ENCODE measurements around the gene GABBR2.

Gene GABBR2

GRCh38 chr9:98247831-98248657 lies 460.7 kb downstream of the GABBR2 start:
- no peak overlapping the region for H3K4me3 ChIP-seq (replicated peaks; ENCODE audit: low read depth, low read length)
- no peak for DNase-seq (ENCODE audit: low read depth)
- TF ChIP-seq, protein P1, sequence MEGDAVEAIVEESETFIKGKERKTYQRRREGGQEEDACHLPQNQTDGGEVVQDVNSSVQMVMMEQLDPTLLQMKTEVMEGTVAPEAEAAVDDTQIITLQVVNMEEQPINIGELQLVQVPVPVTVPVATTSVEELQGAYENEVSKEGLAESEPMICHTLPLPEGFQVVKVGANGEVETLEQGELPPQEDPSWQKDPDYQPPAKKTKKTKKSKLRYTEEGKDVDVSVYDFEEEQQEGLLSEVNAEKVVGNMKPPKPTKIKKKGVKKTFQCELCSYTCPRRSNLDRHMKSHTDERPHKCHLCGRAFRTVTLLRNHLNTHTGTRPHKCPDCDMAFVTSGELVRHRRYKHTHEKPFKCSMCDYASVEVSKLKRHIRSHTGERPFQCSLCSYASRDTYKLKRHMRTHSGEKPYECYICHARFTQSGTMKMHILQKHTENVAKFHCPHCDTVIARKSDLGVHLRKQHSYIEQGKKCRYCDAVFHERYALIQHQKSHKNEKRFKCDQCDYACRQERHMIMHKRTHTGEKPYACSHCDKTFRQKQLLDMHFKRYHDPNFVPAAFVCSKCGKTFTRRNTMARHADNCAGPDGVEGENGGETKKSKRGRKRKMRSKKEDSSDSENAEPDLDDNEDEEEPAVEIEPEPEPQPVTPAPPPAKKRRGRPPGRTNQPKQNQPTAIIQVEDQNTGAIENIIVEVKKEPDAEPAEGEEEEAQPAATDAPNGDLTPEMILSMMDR (IDR thresholded peaks at IDR 0.05; ENCODE audit: low read length, missing control alignments): no peak

DNA sequence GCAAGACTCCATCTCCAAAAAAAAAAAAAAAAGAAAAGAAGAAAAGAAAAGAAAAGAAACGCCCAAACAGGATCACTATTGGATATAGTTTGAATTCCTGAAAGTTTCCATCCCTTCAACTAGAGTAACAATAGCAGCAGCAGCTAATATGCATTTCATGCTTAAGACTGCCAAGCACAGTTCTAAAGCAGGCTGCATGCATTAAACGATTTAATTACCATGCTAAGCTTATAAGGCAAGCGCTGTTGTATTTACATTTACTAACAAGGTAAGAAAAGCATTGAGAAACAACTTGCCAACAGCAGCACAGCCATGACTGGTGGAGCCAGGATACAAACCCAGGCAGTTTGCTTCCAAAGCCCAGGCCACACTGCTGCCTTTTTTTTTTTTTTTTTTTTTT lies 466.3 kb downstream of the GABBR2 start:
- DNase-seq (ENCODE audit: low read depth): no peak
- TF ChIP-seq, protein P1 (IDR thresholded peaks at IDR 0.05; ENCODE audit: low read length, missing control alignments): no peak
- no peak overlapping the region for H3K4me3 ChIP-seq (replicated peaks; ENCODE audit: low read depth, low read length)

DNA sequence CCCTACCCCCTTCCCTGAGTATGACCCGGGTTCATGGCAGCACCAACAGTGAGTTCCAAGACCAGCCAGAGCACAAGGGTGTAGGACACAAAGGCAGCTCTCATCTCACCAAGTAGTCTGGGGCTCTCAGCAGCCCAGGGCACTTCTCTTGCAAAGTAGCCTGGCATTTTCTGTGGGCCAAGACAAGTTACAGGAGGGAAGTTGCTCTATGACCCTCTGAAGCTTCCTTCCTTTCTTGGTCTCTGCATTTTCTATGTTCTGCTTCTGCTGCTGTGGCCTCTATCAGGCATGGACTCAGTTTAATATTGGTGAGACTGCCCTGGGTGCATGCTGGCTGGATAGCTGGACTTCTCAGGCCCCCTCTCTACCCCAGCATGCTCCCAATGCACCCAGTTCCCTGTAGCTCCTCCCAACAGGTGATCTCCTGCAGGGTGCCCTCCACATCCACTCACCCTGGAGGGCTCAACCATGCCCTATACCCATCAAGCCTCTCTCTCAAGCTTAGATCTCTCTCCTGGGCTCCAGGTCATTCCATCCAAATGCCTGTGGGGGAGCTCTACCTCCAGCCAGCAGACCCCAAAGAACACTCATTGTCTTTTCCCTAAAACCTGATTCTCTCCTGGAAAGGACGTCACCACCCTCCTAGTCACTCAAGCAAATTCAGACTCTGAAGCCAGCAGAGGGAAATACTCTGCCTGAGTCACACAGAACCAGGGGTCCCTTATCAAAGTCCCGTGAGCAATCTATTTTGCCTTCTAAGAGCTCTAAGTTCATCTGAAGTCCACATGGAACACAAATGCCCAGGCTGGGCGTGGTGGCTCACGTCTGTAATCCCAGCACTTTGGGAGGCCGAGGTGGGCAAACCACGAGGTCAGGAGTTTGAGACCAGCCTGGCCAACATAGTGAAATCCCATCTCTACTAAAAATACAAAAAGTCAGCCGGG lies 467.1 kb downstream of the GABBR2 start:
- no peak for DNase-seq (ENCODE audit: low read depth)
- H3K4me3 ChIP-seq (replicated peaks; ENCODE audit: low read depth, low read length): no peak overlapping the region
- TF ChIP-seq, protein P1 (IDR thresholded peaks at IDR 0.05; ENCODE audit: low read length, missing control alignments): peak; percentile 17

GRCh38 chr9:98240475-98240874 lies 468.3 kb downstream of the GABBR2 start:
- TF ChIP-seq, protein P1 (IDR thresholded peaks at IDR 0.05; ENCODE audit: low read length, missing control alignments): no peak
- no peak for DNase-seq (ENCODE audit: low read depth)
- no peak overlapping the region for H3K4me3 ChIP-seq (replicated peaks; ENCODE audit: low read depth, low read length)

All from fibroblast of pulmonary artery (primary cell).